ENCODE data around the gene DSCAML1.

DSCAML1 gene

GRCh38 chr11:117654281-117655255, 142.4 kb downstream of the DSCAML1 start:
- H3K36me3 Mint-ChIP-seq (ENCODE audit: low read depth): no peaks in the 10 kb centered on the region
- no peaks in the 10 kb centered on the region for H3K27me3 Mint-ChIP-seq (ENCODE audit: low read depth)

GRCh38 chr11:117652521-117652920, 144.5 kb downstream of the DSCAML1 start:
- Mint-ChIP-seq H3K27me3 (ENCODE audit: low read depth) (no peaks in the 10 kb centered on the region), H3K4me3 (no peak overlapping the region), H3K27ac (no peak overlapping the region)

More at GRCh38 chr11:117654281-117655255, 142.4 kb downstream of the DSCAML1 start:
- Mint-ChIP-seq H3K4me3 (no peak overlapping the region), H3K27ac (no peak overlapping the region), H3K9me3 (no peaks in the 10 kb centered on the region), H3K4me1 (ENCODE audit: low read depth) (no peaks in the 10 kb centered on the region)
- DNase-seq (ENCODE audit: low spot score): no peak

DNA sequence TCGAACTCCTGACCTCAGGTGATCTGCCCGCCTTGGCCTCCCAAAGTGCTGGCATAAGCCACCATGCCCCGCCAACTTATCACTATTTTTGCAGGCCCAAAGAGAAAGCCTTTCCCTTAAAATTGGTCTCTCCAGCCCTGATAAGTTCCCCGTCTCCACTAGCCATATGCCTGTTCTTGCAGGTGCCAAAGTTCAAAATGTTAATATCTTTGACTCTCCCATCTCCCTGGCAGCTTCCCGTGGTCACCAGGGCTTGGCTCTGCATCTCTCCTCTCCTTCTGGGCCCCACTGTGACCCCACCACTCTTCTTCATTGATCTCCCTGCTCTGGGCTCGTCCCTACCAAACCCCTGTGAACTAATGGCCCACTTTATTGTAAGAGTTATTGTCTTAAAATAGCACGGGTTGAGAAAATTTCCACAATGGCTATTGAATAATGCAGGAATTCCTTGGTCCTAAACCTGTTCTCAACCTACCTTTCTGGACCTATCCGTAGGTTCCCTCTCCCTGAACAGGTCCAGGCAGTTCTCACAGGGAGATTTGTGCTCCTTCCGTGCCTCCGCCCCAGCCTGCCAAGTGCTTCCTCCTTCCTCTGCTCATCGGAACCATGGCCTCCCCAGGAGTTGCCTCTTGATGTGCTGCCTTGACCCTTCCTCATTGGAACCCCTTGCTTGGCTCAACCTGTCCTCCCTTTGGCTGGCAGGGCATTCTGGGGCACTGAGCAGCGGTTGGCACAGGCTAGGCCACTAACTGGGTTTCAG, 147.5 kb downstream of the DSCAML1 start:
- Mint-ChIP-seq H3K27me3 (ENCODE audit: low read depth) (no peaks in the 10 kb centered on the region), H3K9me3 (no peaks in the 10 kb centered on the region), H3K27ac (no peak overlapping the region), H3K4me3 (no peak overlapping the region), H3K4me1 (ENCODE audit: low read depth) (no peaks in the 10 kb centered on the region), H3K36me3 (ENCODE audit: low read depth) (no peaks in the 10 kb centered on the region)
- no peak for DNase-seq (ENCODE audit: low spot score)

More at GRCh38 chr11:117652521-117652920, 144.5 kb downstream of the DSCAML1 start:
- no peaks in the 10 kb centered on the region for H3K36me3 Mint-ChIP-seq (ENCODE audit: low read depth)
- no peak for DNase-seq (ENCODE audit: low spot score)
- H3K9me3 Mint-ChIP-seq: no peaks in the 10 kb centered on the region
- H3K4me1 Mint-ChIP-seq (ENCODE audit: low read depth): no peaks in the 10 kb centered on the region

DNA sequence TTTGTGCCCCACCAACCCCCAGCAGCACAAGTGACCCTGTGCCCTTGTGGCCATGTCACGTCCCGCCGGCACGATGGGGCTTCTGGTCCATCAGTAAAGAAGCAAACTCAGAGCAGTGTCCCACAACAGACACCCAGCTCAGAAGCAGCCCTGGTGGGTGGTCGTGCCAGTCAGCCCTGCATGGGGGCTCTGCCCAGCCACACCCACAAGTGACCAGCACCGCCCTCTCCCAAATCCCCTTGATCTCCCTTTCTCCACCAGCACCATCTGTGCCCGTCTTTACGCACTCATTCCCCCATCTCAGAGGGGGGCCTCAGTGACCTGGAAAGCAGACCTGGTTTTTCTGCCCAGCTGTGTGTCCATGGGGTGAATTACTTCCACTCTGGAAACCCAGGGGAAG, 149.1 kb downstream of the DSCAML1 start:
- Mint-ChIP-seq H3K4me3 (no peak overlapping the region), H3K27me3 (ENCODE audit: low read depth) (no peaks in the 10 kb centered on the region), H3K36me3 (ENCODE audit: low read depth) (no peaks in the 10 kb centered on the region), H3K27ac (no peak overlapping the region), H3K9me3 (no peaks in the 10 kb centered on the region), H3K4me1 (ENCODE audit: low read depth) (no peaks in the 10 kb centered on the region)
- no peak for DNase-seq (ENCODE audit: low spot score)

GRCh38 chr11:117647207-117647606, 149.8 kb downstream of the DSCAML1 start:
- no peaks in the 10 kb centered on the region for H3K36me3 Mint-ChIP-seq (ENCODE audit: low read depth)
- no peaks in the 10 kb centered on the region for H3K4me1 Mint-ChIP-seq (ENCODE audit: low read depth)
- no peak overlapping the region for H3K27ac Mint-ChIP-seq
- no peak overlapping the region for H3K4me3 Mint-ChIP-seq
- DNase-seq (ENCODE audit: low spot score): no peak
- H3K27me3 Mint-ChIP-seq (ENCODE audit: low read depth): no peaks in the 10 kb centered on the region
- H3K9me3 Mint-ChIP-seq: no peaks in the 10 kb centered on the region

DNA sequence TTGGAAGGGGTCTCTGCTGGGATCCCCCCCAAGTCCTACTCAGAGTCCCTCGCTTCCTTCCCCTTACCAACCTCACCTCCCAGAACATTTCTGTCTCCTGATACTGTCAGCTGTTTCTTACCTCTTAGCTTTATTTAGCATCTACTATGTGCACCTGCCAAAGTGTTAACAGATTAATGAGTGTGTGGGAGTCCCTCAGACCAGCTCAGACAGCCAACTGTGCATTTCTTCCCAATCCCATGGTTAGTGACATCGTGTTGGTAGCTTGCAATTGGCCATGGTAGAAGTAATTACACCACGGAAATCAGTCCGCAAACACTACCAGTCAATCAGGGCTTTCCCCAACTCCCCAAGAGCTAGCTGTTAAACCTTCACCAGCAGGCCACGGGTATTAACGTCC, 150.6 kb downstream of the DSCAML1 start:
- no peak overlapping the region for H3K4me3 Mint-ChIP-seq
- no peaks in the 10 kb centered on the region for H3K36me3 Mint-ChIP-seq (ENCODE audit: low read depth)
- H3K27ac Mint-ChIP-seq: no peak overlapping the region
- H3K4me1 Mint-ChIP-seq (ENCODE audit: low read depth): no peaks in the 10 kb centered on the region
- H3K9me3 Mint-ChIP-seq: no peaks in the 10 kb centered on the region
- H3K27me3 Mint-ChIP-seq (ENCODE audit: low read depth): no peaks in the 10 kb centered on the region
- no peak for DNase-seq (ENCODE audit: low spot score)

GRCh38 chr11:117644403-117645155, 152.4 kb downstream of the DSCAML1 start:
- no peaks in the 10 kb centered on the region for H3K27me3 Mint-ChIP-seq (ENCODE audit: low read depth)
- H3K27ac Mint-ChIP-seq: no peak overlapping the region
- no peak for DNase-seq (ENCODE audit: low spot score)
- no peaks in the 10 kb centered on the region for H3K9me3 Mint-ChIP-seq
- no peak overlapping the region for H3K4me3 Mint-ChIP-seq
- no peaks in the 10 kb centered on the region for H3K4me1 Mint-ChIP-seq (ENCODE audit: low read depth)
- H3K36me3 Mint-ChIP-seq (ENCODE audit: low read depth): no peaks in the 10 kb centered on the region

- Mint-ChIP-seq H3K9me3 (no peaks in the 10 kb centered on the region), H3K27ac (no peak overlapping the region), H3K36me3 (ENCODE audit: low read depth) (no peaks in the 10 kb centered on the region), H3K4me1 (ENCODE audit: low read depth) (no peaks in the 10 kb centered on the region), H3K4me3 (no peak overlapping the region), H3K27me3 (ENCODE audit: low read depth) (no peaks in the 10 kb centered on the region)
- no peak for DNase-seq (ENCODE audit: low spot score)
These were observed 153.3 kb downstream of the DSCAML1 start for GRCh38 chr11:117643606-117644300.

DNA sequence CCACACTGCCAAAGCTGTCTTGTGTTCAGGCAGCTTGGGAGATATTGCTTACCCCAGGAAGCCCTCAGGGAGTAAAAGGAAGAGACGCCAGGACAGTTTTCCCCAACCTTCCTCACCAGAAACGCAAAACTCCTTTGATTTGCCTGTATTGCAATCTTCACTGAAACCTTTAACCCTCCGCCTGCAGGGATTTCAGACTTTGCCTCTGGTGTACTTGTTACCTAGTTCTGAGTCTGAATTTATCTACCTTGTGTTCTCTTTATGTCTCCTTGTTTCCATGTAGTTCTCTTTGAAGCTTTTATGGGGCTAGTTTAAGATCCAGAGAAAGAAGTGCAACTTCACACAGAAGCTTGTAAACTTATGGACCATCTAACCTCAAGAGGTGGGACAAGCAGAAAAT, 154.2 kb downstream of the DSCAML1 start:
- Mint-ChIP-seq H3K27ac (no peak overlapping the region), H3K4me1 (ENCODE audit: low read depth) (no peaks in the 10 kb centered on the region), H3K9me3 (no peaks in the 10 kb centered on the region), H3K36me3 (ENCODE audit: low read depth) (no peaks in the 10 kb centered on the region), H3K27me3 (ENCODE audit: low read depth) (no peaks in the 10 kb centered on the region), H3K4me3 (no peak overlapping the region)
- DNase-seq (ENCODE audit: low spot score): no peak

DNA sequence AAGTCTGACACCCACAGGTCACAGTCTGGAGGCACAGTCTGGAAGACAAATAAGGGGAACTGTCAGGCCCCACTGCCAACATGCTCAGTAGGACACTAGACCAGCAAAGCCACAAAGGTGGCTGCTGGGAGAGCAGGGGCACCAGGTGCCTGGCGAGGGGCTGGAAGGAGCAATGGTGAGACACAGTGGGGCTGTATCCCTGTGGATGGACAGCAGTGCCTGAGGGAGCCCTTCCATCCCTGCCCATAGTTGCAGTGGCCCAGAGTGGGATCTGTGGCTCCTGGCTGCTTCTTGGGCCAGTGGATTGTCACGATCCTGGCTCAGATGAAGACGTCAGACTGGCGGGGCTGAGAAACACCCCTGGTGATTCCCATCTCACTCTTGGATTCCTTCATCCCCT, 154.6 kb downstream of the DSCAML1 start:
- Mint-ChIP-seq H3K4me3 (no peak overlapping the region), H3K27ac (no peak overlapping the region), H3K36me3 (ENCODE audit: low read depth) (no peaks in the 10 kb centered on the region), H3K4me1 (ENCODE audit: low read depth) (no peaks in the 10 kb centered on the region), H3K27me3 (ENCODE audit: low read depth) (no peaks in the 10 kb centered on the region), H3K9me3 (no peaks in the 10 kb centered on the region)
- no peak for DNase-seq (ENCODE audit: low spot score)

DNA sequence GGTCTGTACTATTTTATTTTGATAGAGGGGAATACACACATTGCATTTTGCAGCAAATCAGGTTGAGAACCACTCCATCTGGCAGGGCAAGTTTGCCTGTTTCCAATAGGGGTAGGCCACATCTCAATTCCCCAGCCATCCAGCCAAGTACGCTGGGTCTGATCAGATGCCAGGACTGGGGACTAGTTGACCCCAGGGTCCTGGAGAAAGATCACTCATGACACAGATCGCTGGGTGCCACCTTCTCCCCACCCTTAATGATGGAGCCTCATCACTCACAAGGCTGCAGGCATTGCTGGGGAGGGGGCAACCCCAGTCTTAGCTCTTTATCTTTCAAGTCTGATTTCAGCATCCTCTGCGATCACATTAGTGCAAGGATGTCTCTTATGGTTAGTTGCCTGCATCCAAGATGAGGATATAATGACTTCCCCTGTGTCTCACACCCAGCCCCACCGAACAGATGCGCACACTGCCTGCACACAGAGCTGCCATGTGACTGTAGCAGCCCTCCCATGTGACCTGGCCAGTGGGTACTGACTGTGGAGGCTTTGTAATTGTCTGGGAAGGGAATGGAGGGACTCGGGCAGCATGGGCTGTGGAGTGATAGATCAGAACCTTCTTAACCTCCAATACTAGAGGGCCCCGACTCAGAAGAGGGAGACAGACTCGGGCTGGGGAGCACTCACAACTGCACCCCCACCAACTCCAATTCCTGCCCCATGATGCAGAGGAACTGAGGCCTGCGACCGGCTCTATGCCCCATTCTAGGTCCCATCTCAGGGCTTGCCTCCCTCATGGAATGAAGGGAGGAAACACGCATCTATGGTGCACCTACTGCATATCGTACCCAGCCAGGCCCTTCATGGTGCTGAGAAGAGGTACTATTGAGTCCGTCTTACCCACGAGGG, 155.8 kb downstream of the DSCAML1 start:
- Mint-ChIP-seq H3K36me3 (ENCODE audit: low read depth) (no peaks in the 10 kb centered on the region), H3K4me1 (ENCODE audit: low read depth) (no peaks in the 10 kb centered on the region), H3K27me3 (ENCODE audit: low read depth) (no peaks in the 10 kb centered on the region), H3K9me3 (no peaks in the 10 kb centered on the region), H3K4me3 (no peak overlapping the region), H3K27ac (no peak overlapping the region)
- no peak for DNase-seq (ENCODE audit: low spot score)

DNA sequence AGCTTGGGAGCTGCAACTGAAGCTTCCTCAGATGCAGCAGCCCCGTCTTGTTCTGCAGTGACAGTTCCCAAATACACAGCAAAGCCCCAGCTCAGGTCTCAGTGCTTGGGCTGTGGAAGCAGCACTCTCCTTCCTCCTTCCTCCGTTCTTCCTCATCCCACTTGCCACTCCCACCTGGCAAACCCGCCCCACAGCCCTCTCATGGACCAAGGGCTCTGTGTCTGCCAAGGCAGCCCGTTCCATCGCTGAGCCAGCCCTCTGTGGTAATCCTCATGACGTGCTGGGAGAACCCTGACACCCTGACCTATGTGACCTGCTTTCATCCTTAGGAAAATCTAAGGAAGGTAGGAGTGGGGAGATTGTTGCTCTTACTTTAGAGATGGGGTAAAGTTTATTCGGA, 157.0 kb downstream of the DSCAML1 start:
- Mint-ChIP-seq H3K9me3 (no peaks in the 10 kb centered on the region), H3K4me3 (no peak overlapping the region), H3K4me1 (ENCODE audit: low read depth) (no peaks in the 10 kb centered on the region), H3K27ac (no peak overlapping the region), H3K36me3 (ENCODE audit: low read depth) (no peaks in the 10 kb centered on the region), H3K27me3 (ENCODE audit: low read depth) (no peaks in the 10 kb centered on the region)
- no peak for DNase-seq (ENCODE audit: low spot score)
